Measurements from ENCODE around the gene FNTB.

Gene FNTB

GRCh38 chr14:65102441-65103149 is 115.9 kb downstream of the FNTB start, which contains the start of gene MAX:
TSS of gene MAX (minus strand) at chr14:65102517. CDS start at chr14:65102339, 178 bp downstream.
- H3K27me3 ChIP-seq (ENCODE audit: insufficient read depth, poor library complexity, severe bottlenecking), result no peaks in the 10 kb centered on the region
- peak within 1 kb of the TSS; percentile 89 for H3K27ac ChIP-seq (replicated peaks)
- peak within 1 kb of the TSS; percentile 75 for H3K4me3 ChIP-seq (replicated peaks; ENCODE audit: insufficient read depth, low read length)
- TF ChIP-seq REST (IDR thresholded peaks at IDR 0.05; ENCODE audit: insufficient replicate concordance, low read depth), result no peak
- TF ChIP-seq CTCF (IDR thresholded peaks at IDR 0.05; ENCODE audit: insufficient read depth, low read length), result no peak
- peak; percentile 57; the same call in 1 of the 2 replicates for TF ChIP-seq POLR2AphosphoS5 (IDR thresholded peaks at IDR 0.05; ENCODE audit: low read depth)
- peak; percentile 81 to 96 for DNase-seq (ENCODE audit: low read depth in 1 of 2, low spot score in 1 of 2)

- peak; percentile 33 to 37 for DNase-seq (ENCODE audit: low read depth in 1 of 2, low spot score in 1 of 2)
- peak overlapping the region; percentile 62 for H3K27ac ChIP-seq (replicated peaks)
- no peaks in the 10 kb centered on the region for H3K27me3 ChIP-seq (ENCODE audit: insufficient read depth, poor library complexity, severe bottlenecking)
- peak overlapping the region; percentile 57 for H3K4me3 ChIP-seq (replicated peaks; ENCODE audit: insufficient read depth, low read length)
- TF ChIP-seq POLR2AphosphoS5 (IDR thresholded peaks at IDR 0.05; ENCODE audit: low read depth) (no peak), GABPA (IDR thresholded peaks at IDR 0.05; ENCODE audit: low read depth) (no peak), REST (IDR thresholded peaks at IDR 0.05; ENCODE audit: insufficient replicate concordance, low read depth) (no peak)
Observed at GRCh38 chr14:65103150-65103760, 116.6 kb downstream of the FNTB start.

GRCh38 chr14:65104791-65105190 is 118.1 kb downstream of the FNTB start:
- TF ChIP-seq GABPA (IDR thresholded peaks at IDR 0.05; ENCODE audit: low read depth), result no peak
- no peak for TF ChIP-seq REST (IDR thresholded peaks at IDR 0.05; ENCODE audit: insufficient replicate concordance, low read depth)
- no peak for TF ChIP-seq SPI1 (IDR thresholded peaks at IDR 0.05; ENCODE audit: borderline replicate concordance, low read depth)
- no peak for TF ChIP-seq POLR2AphosphoS5 (IDR thresholded peaks at IDR 0.05; ENCODE audit: low read depth)
- TF ChIP-seq CTCF (IDR thresholded peaks at IDR 0.05; ENCODE audit: insufficient read depth, low read length), result no peak
- Histone ChIP-seq H3K27ac (replicated peaks) (no peak overlapping the region), H3K27me3 (ENCODE audit: insufficient read depth, poor library complexity, severe bottlenecking) (no peaks in the 10 kb centered on the region), H3K4me3 (replicated peaks; ENCODE audit: insufficient read depth, low read length) (no peak overlapping the region)
- DNase-seq (ENCODE audit: low read depth in 1 of 2, low spot score in 1 of 2), result no peak

All from HL-60 (cell line).